NCI-H774 (cell line): ENCODE data around the gene RBL1.

Source experiments
- DNase-seq: peaks from one replicate; lab custom pipeline; 2025; lab: John Stamatoyannopoulos, UW

The RBL1 gene

DNA sequence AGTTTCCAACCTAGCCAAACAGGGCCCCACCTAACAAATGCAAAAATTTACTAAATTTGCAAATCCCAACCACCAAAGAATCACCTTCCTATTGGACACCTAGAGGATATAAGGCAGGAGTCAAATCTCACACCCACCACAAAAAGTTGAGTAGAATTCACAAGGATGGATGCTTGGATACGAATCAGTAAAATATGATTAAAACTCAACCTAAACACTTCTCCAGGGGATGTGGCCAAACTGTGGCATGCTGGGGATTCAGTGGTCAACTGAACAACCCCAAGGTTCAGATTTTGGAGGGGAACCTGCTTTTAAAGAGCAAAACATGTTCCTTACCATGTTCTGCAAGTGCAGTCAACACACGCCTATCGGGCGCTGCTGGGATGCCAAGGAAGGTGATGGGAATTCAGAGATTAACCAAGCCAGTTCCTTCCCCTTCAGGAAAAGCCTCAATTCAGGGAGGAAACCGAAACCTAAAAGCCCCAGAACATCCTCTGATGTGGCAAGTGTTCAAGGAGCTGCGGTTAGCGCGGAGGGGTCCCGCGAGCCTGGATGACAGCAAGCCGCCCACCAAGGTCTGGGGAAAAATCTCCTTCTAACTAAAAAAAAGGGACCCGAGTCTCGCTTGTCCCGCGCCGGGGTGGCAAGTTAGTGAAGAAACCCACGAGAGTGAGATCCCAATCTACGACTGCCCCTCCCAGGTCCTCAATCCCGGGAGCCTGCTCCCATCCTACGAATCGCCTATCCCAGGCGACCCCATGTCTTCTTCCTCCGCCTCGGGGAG, 145.2 kb downstream of the RBL1 start:
- no peak for DNase-seq
